HEK293 (cell line): Measurements from ENCODE around the gene CFAP119.
A peak's percentile ranks its signal among the peaks of the same experiment; 100 is the strongest.

Experiments used
- CTCF ChIA-PET: fragments of 350-600 bp; formaldehyde crosslinking; extraction: SDS; loops from one replicate; lab custom pipeline; 2021; ENCODE audit warnings: antibody characterized with exemption; lab: Yijun Ruan, JAX
- POLR2A ChIA-PET: fragments of 300-600 bp; formaldehyde crosslinking; extraction: SDS; loops from one replicate; lab custom pipeline; 2020; ENCODE audit warnings: antibody characterized with exemption, inconsistent platforms; lab: Yijun Ruan, JAX
- H3K27ac ChIP-seq: fragments of 200-500 bp; sonication (Bioruptor generic); 2 replicates; pipeline ENCODE4 v1.5.1; 2014; ENCODE audit warnings: low read depth, low read length, control low read depth, inconsistent platforms; ENCODE audit errors: extremely low read depth
- H3K36me3 ChIP-seq, 2 experiments: fragments of 200-500 bp in 1 of 2; sonication (Bioruptor generic) in 1 of 2; 1 replicate in 1 of 2; 2 replicates in 1 of 2; pipeline ENCODE4 v1.5.1; 2014 to 2017; ENCODE audit warnings: inconsistent platforms in 2 of 2, low read length in 2 of 2; ENCODE audit not compliant: control insufficient read depth in 2 of 2, insufficient read depth in 1 of 2
- H3K4me1 ChIP-seq: fragments of 200-500 bp; sonication (Bioruptor generic); 2 replicates; pipeline ENCODE4 v1.5.1; 2014; ENCODE audit warnings: mild to moderate bottlenecking, low read length, inconsistent platforms; ENCODE audit not compliant: control insufficient read depth, insufficient read depth
- H3K4me3 ChIP-seq: 2 replicates; pipeline ENCODE4 v1.5.1; 2011; ENCODE audit warnings: low read depth, mild to moderate bottlenecking, control low read depth, low read length, moderate library complexity
- H3K9me3 ChIP-seq: fragments of 200-500 bp; sonication (Bioruptor generic); 2 replicates; pipeline ENCODE4 v1.5.1; 2014; ENCODE audit warnings: low read depth, low read length, inconsistent platforms; ENCODE audit not compliant: control insufficient read depth, insufficient read depth
- FEZF1 ChIP-seq: fragments of 450-650 bp; formaldehyde crosslinking; IDR thresholded peaks from 2 replicates; pipeline ENCODE4 v1.5.1; 2016; ENCODE audit warnings: missing biosample characterization, missing genetic modification characterization
- GLIS1 ChIP-seq: fragments of 450-650 bp; formaldehyde crosslinking; IDR thresholded peaks from 2 replicates; pipeline ENCODE4 v1.5.1; 2016; ENCODE audit warnings: missing biosample characterization, missing genetic modification characterization
- HOXA7 ChIP-seq: sonication (generic); formaldehyde crosslinking; IDR thresholded peaks from 2 replicates; pipeline ENCODE4 v1.8.1; 2022; ENCODE audit warnings: missing genetic modification reagents, borderline replicate concordance
- KLF1 ChIP-seq: fragments of 450-650 bp; formaldehyde crosslinking; IDR thresholded peaks from 2 replicates; pipeline ENCODE4 v1.5.1; 2016; ENCODE audit warnings: missing biosample characterization, missing genetic modification characterization
- KLF17 ChIP-seq: fragments of 450-650 bp; formaldehyde crosslinking; IDR thresholded peaks from 2 replicates; pipeline ENCODE4 v1.5.1; 2016; ENCODE audit warnings: missing biosample characterization, missing genetic modification characterization
- OVOL3 ChIP-seq: fragments of 450-650 bp; formaldehyde crosslinking; IDR thresholded peaks from 2 replicates; pipeline ENCODE4 v1.5.1; 2016; ENCODE audit warnings: missing biosample characterization, missing genetic modification characterization
- REPIN1 ChIP-seq: fragments of 450-650 bp; formaldehyde crosslinking; IDR thresholded peaks from 2 replicates; pipeline ENCODE4 v1.5.1; 2017; ENCODE audit warnings: missing biosample characterization, missing genetic modification characterization, low read depth
- SCRT1 ChIP-seq: fragments of 450-650 bp; formaldehyde crosslinking; IDR thresholded peaks from 2 replicates; pipeline ENCODE4 v1.5.1; 2016; ENCODE audit warnings: missing biosample characterization, missing genetic modification characterization, borderline replicate concordance
- SETDB1 ChIP-seq: IDR thresholded peaks from one replicate; pipeline ENCODE4 v1.6.1; 2017; ENCODE audit warnings: mild to moderate bottlenecking, low read length, moderate library complexity, mixed read lengths; ENCODE audit not compliant: insufficient read length
- SP3 ChIP-seq: fragments of 450-650 bp; formaldehyde crosslinking; IDR thresholded peaks from 2 replicates; pipeline ENCODE4 v1.5.1; 2016; ENCODE audit warnings: missing biosample characterization, missing genetic modification characterization
- ZNF37A ChIP-seq: fragments of 450-650 bp; IDR thresholded peaks from 2 replicates; pipeline ENCODE4 v1.5.1; 2018; ENCODE audit warnings: missing biosample characterization, missing genetic modification characterization
- ZNF398 ChIP-seq: fragments of 450-650 bp; formaldehyde crosslinking; IDR thresholded peaks from 2 replicates; pipeline ENCODE4 v1.5.1; 2017; ENCODE audit warnings: missing biosample characterization, missing genetic modification characterization
- ZNF404 ChIP-seq: fragments of 450-650 bp; formaldehyde crosslinking; IDR thresholded peaks from 2 replicates; pipeline ENCODE4 v1.5.1; 2017; ENCODE audit warnings: missing biosample characterization, missing genetic modification characterization
- ZNF416 ChIP-seq: fragments of 450-650 bp; formaldehyde crosslinking; IDR thresholded peaks from 2 replicates; pipeline ENCODE4 v1.5.1; 2016; ENCODE audit warnings: missing biosample characterization, missing genetic modification characterization
- ZNF423 ChIP-seq: fragments of 450-650 bp; formaldehyde crosslinking; IDR thresholded peaks from 2 replicates; pipeline ENCODE4 v1.5.1; 2016; ENCODE audit warnings: missing biosample characterization, missing genetic modification characterization
- ZNF518A ChIP-seq: fragments of 450-650 bp; formaldehyde crosslinking; conservative IDR thresholded peaks from 2 replicates; pipeline ENCODE4 v1.5.1; 2016; ENCODE audit warnings: low read depth, missing biosample characterization, missing genetic modification characterization
- ZNF544 ChIP-seq: fragments of 450-650 bp; formaldehyde crosslinking; IDR thresholded peaks from 2 replicates; pipeline ENCODE4 v1.5.0; 2017; ENCODE audit warnings: missing biosample characterization, missing genetic modification characterization
- ZNF555 ChIP-seq: fragments of 450-650 bp; formaldehyde crosslinking; conservative IDR thresholded peaks from 2 replicates; pipeline ENCODE4 v1.5.1; 2017; ENCODE audit warnings: missing biosample characterization, mild to moderate bottlenecking, missing genetic modification characterization, inconsistent platforms
- ZNF558 ChIP-seq: fragments of 450-650 bp; formaldehyde crosslinking; IDR thresholded peaks from 2 replicates; pipeline ENCODE4 v1.5.1; 2016; ENCODE audit warnings: missing biosample characterization, missing genetic modification characterization
- ZNF585B ChIP-seq: fragments of 450-650 bp; formaldehyde crosslinking; IDR thresholded peaks from 2 replicates; pipeline ENCODE4 v1.5.1; 2016; ENCODE audit warnings: missing biosample characterization, missing genetic modification characterization
- ZNF621 ChIP-seq: fragments of 450-650 bp; formaldehyde crosslinking; IDR thresholded peaks from 2 replicates; pipeline ENCODE4 v1.5.1; 2017; ENCODE audit warnings: missing biosample characterization, missing genetic modification characterization
- ZNF623 ChIP-seq: fragments of 450-650 bp; formaldehyde crosslinking; IDR thresholded peaks from 2 replicates; pipeline ENCODE4 v1.5.1; 2016; ENCODE audit warnings: missing biosample characterization, missing genetic modification characterization
- ZNF654 ChIP-seq: fragments of 450-650 bp; formaldehyde crosslinking; IDR thresholded peaks from 2 replicates; pipeline ENCODE4 v1.5.1; 2016; ENCODE audit warnings: low read depth, missing biosample characterization, missing genetic modification characterization
- ZNF658 ChIP-seq: fragments of 450-650 bp; formaldehyde crosslinking; IDR thresholded peaks from 2 replicates; pipeline ENCODE4; 2016; ENCODE audit warnings: missing biosample characterization, missing genetic modification characterization
- ZSCAN23 ChIP-seq: fragments of 450-650 bp; formaldehyde crosslinking; IDR thresholded peaks from 2 replicates; pipeline ENCODE4 v1.5.1; 2016; ENCODE audit warnings: missing biosample characterization, missing genetic modification characterization

The CFAP119 gene

GRCh38 chr16:30786936-30787612, 25.2 kb upstream of the CFAP119 start, which contains the start of gene ZNF629 (continued):
- no peak for TF ChIP-seq ZNF658 (tag by site-specific recombination)
- peak; percentile 58; the same call in 1 of the 2 replicates for TF ChIP-seq ZSCAN23
- TF ChIP-seq ZNF37A, result no peak
- peak; percentile 84 for TF ChIP-seq ZNF398 (tag by site-specific recombination)
- peak; percentile 69; the same call in 1 of the 2 replicates for TF ChIP-seq KLF1 (tag by site-specific recombination)
- TF ChIP-seq REPIN1, result peak; percentile 14; the same call in 1 of the 2 replicates
- TF ChIP-seq KLF17 (tag by site-specific recombination), result peak; percentile 91
- TF ChIP-seq ZNF558 (tag by site-specific recombination), result 0 out of 2 replicates have a peak, but pooled peaks have one; percentile 11
- TF ChIP-seq, all 188 proteins: peak for 72

GRCh38 chr16:30786115-30786935, 24.5 kb upstream of the CFAP119 start:
- Histone ChIP-seq H3K9me3 (no peaks in the 10 kb centered on the region), H3K4me1 (peaks cover 3% of the 10 kb centered on the region; the same call in 1 of the 2 replicates), H3K4me3 (peak overlapping the region; percentile 96), H3K27ac (peak overlapping the region; percentile 83), H3K36me3 (peaks cover 0 to 41% of the 10 kb centered on the region in 2 experiments; a peak in 1 of 3 replicates)
- ChIA-PET CTCF (interaction anchor here (0.6 to 1.3 kb wide), 2 partner anchors 19 to 80 kb away, joined by 4 to 5 read pairs; no protein-coding TSS in a partner anchor), POLR2A (interaction anchor here (0.7 to 2.8 kb wide), 13 partner anchors 8 to 88 kb away, joined by 3 to 132 read pairs (median 5); partner anchors contain the start of genes PHKG2 and SRCAP)
- TF ChIP-seq ZNF621, result no peak
- TF ChIP-seq FEZF1 (tag by site-specific recombination), result no peak
- no peak for TF ChIP-seq SETDB1
- TF ChIP-seq ZNF623 (tag by site-specific recombination), result no peak
- no peak; the same call in 1 of the 2 replicates for TF ChIP-seq SP3 (tag by site-specific recombination)
- TF ChIP-seq SCRT1 (tag by site-specific recombination), result no peak
- peak; percentile 53 for TF ChIP-seq GLIS1
- no peak for TF ChIP-seq ZNF423
- no peak for TF ChIP-seq ZNF404
- TF ChIP-seq OVOL3 (tag by site-specific recombination), result no peak
- no peak for TF ChIP-seq ZNF416 (tag by site-specific recombination)
- no peak for TF ChIP-seq ZSCAN23
- no peak for TF ChIP-seq ZNF585B (tag by site-specific recombination)
- no peak for TF ChIP-seq ZNF654 (tag by site-specific recombination)
- TF ChIP-seq ZNF555 (tag by site-specific recombination), result no peak
- TF ChIP-seq ZNF37A, result no peak
- TF ChIP-seq ZNF398 (tag by site-specific recombination), result peak; percentile 33
- TF ChIP-seq ZNF518A (tag by site-specific recombination), result no peak
- TF ChIP-seq ZNF544, result no peak
- no peak for TF ChIP-seq HOXA7 (CRISPR knock-in tag)
